Peyer's patch (tissue), 4 donors: Measurements from ENCODE around the gene MTM1. TPM values are rescaled to one million over a fixed set of nuclear protein-coding genes. Genes with fewer than 3 reads are reported as not detected.
A peak's percentile ranks its signal among the peaks of the same experiment; 100 is the strongest.

Experiments used
- DNase-seq, 3 donors: peaks; one replicate each; pipeline ENCODE4 v3.0.0-alpha.2; 2017 to 2019
- H3K27ac ChIP-seq, 4 donors: fragments of 200-600 bp; sonication (generic); one replicate each; pipeline ENCODE4 v1.5.1; 2016 to 2019
- H3K27me3 ChIP-seq, 2 donors: fragments of 200-600 bp; sonication (generic); one replicate each; pipeline ENCODE4 v1.5.1; 2019
- H3K36me3 ChIP-seq, 3 donors: fragments of 200-600 bp; sonication (generic); one replicate each; pipeline ENCODE4 v1.5.1; 2016 to 2019
- H3K4me1 ChIP-seq, 4 donors: fragments of 200-600 bp; sonication (generic); one replicate each; pipeline ENCODE4 v1.5.1; 2016 to 2019
- H3K4me3 ChIP-seq, 4 donors: fragments of 200-600 bp; sonication (generic); 1 replicate in 3 of 4; 2 replicates in 1 of 4; pipeline ENCODE4 v1.5.1; 2016 to 2019; ENCODE audit warnings: mild to moderate bottlenecking in 1 of 4
- H3K9me3 ChIP-seq, 4 donors: fragments of 200-600 bp; sonication (generic); one replicate each; pipeline ENCODE4 v1.5.1; 2016 to 2019; ENCODE audit warnings: mild to moderate bottlenecking in 1 of 4
- CTCF ChIP-seq, 6 experiments: fragments of 450-650 bp in 4 of 6; fragments of 200-600 bp in 2 of 6; sonication (generic) in 1 of 6; IDR thresholded peaks; one replicate each; pipeline ENCODE4 v1.5.1; 2017 to 2019; ENCODE audit warnings: antibody characterized with exemption in 6 of 6, mild to moderate bottlenecking in 3 of 6, moderate library complexity in 1 of 6
- POLR2A ChIP-seq, 2 donors: fragments of 450-650 bp; IDR thresholded peaks; one replicate each; pipeline ENCODE4 v1.5.1; 2017; ENCODE audit warnings: antibody characterized with exemption in 2 of 2, mild to moderate bottlenecking in 2 of 2, moderate library complexity in 2 of 2
- total RNA-seq, 4 donors: library from RNA; depleted of rRNA; stranded (reverse); fragments of >200 nt; gene quantifications; one replicate each; pipeline ENCODE4 v1.1.0, GENCODE V29; 2016

The MTM1 gene
- total RNA-seq, 4 donors from 2014 or later, result 12.4 to 22.2 (median 18.1) TPM

GRCh38 chrX:150693725-150694574 lies 125.5 kb downstream of the MTM1 start:
- TF ChIP-seq CTCF (IDR thresholded peaks at IDR 0.05), result no peak
- TF ChIP-seq POLR2A (IDR thresholded peaks at IDR 0.05), result no peak
- DNase-seq, result peak; percentile 68 to 92 (median 83)
- H3K27me3 ChIP-seq, result no peaks in the 10 kb centered on the region
- H3K27ac ChIP-seq, result peak overlapping the region; percentile 76 to 93 (median 84)
- H3K36me3 ChIP-seq, result no peaks in the 10 kb centered on the region
- peaks cover 0 to 3% (median 0%) of the 10 kb centered on the region in 4 donors for H3K4me1 ChIP-seq
- no peaks in the 10 kb centered on the region for H3K9me3 ChIP-seq
- peak overlapping the region; percentile 47 to 80 (median 55) for H3K4me3 ChIP-seq

GRCh38 chrX:150694738-150695410 lies 126.5 kb downstream of the MTM1 start:
- TF ChIP-seq POLR2A (IDR thresholded peaks at IDR 0.05), result no peak
- no peak for TF ChIP-seq CTCF (IDR thresholded peaks at IDR 0.05)
- H3K9me3 ChIP-seq, result no peaks in the 10 kb centered on the region

GRCh38 chrX:150696331-150696730 lies 127.9 kb downstream of the MTM1 start:
- no peaks in the 10 kb centered on the region for H3K27me3 ChIP-seq
- no peaks in the 10 kb centered on the region for H3K36me3 ChIP-seq
- peaks cover 0 to 3% (median 0%) of the 10 kb centered on the region in 4 donors for H3K4me1 ChIP-seq
- no peak for DNase-seq
- H3K9me3 ChIP-seq, result no peaks in the 10 kb centered on the region
- no peak overlapping the region for H3K4me3 ChIP-seq
- TF ChIP-seq POLR2A (IDR thresholded peaks at IDR 0.05) (no peak), CTCF (IDR thresholded peaks at IDR 0.05) (no peak)
- H3K27ac ChIP-seq, result peak overlapping the region in 1 of 4 donors; percentile 76

More at GRCh38 chrX:150694738-150695410, 126.5 kb downstream of the MTM1 start:
- H3K4me3 ChIP-seq, result peak overlapping the region in 1 of 4 donors; percentile 60
- H3K27ac ChIP-seq, result peak overlapping the region; percentile 23 to 87 (median 78)
- H3K27me3 ChIP-seq, result no peaks in the 10 kb centered on the region
- peaks cover 0 to 3% (median 0%) of the 10 kb centered on the region in 4 donors for H3K4me1 ChIP-seq
- DNase-seq, result no peak
- H3K36me3 ChIP-seq, result no peaks in the 10 kb centered on the region

- peaks cover 0 to 3% (median 0%) of the 10 kb centered on the region in 4 donors for H3K4me1 ChIP-seq
- no peaks in the 10 kb centered on the region for H3K36me3 ChIP-seq
- H3K9me3 ChIP-seq, result no peaks in the 10 kb centered on the region
- H3K4me3 ChIP-seq, result no peak overlapping the region
- DNase-seq, result peak in 1 of 3 donors; percentile 40
- TF ChIP-seq POLR2A (IDR thresholded peaks at IDR 0.05) (no peak), CTCF (IDR thresholded peaks at IDR 0.05) (no peak)
- no peaks in the 10 kb centered on the region for H3K27me3 ChIP-seq
- H3K27ac ChIP-seq, result peak overlapping the region in 1 of 4 donors; percentile 76
These were observed 128.4 kb downstream of the MTM1 start for GRCh38 chrX:150696866-150697265.

GRCh38 chrX:150697641-150698040 lies 129.2 kb downstream of the MTM1 start:
- Histone ChIP-seq H3K27me3 (no peaks in the 10 kb centered on the region), H3K36me3 (no peaks in the 10 kb centered on the region), H3K4me3 (no peak overlapping the region), H3K9me3 (no peaks in the 10 kb centered on the region), H3K27ac (peak overlapping the region in 1 of 4 donors; percentile 76), H3K4me1 (peaks cover 0 to 3% (median 0%) of the 10 kb centered on the region in 4 donors)
- DNase-seq, result no peak
- TF ChIP-seq POLR2A (IDR thresholded peaks at IDR 0.05), result no peak
- TF ChIP-seq CTCF (IDR thresholded peaks at IDR 0.05), result no peak
